Stimulated activated CD8-positive, alpha-beta memory T cell treated with anti-CD3 and anti-CD28 coated beads, Interleukin-7, amount 100 ng/mL, for 4 hours (primary cell): ENCODE results near the gene MEF2A.
"Not testable (repeated sequence)": the region's sequence is repeated elsewhere in the genome, so short reads cannot be mapped to it uniquely, and the experiment has no call there.

Experiments
- DNase-seq, 2 donors: peaks; one replicate each; pipeline ENCODE4 v3.0.0-alpha.2; 2020; ENCODE audit warnings: low read depth in 2 of 2

Gene MEF2A

DNA sequence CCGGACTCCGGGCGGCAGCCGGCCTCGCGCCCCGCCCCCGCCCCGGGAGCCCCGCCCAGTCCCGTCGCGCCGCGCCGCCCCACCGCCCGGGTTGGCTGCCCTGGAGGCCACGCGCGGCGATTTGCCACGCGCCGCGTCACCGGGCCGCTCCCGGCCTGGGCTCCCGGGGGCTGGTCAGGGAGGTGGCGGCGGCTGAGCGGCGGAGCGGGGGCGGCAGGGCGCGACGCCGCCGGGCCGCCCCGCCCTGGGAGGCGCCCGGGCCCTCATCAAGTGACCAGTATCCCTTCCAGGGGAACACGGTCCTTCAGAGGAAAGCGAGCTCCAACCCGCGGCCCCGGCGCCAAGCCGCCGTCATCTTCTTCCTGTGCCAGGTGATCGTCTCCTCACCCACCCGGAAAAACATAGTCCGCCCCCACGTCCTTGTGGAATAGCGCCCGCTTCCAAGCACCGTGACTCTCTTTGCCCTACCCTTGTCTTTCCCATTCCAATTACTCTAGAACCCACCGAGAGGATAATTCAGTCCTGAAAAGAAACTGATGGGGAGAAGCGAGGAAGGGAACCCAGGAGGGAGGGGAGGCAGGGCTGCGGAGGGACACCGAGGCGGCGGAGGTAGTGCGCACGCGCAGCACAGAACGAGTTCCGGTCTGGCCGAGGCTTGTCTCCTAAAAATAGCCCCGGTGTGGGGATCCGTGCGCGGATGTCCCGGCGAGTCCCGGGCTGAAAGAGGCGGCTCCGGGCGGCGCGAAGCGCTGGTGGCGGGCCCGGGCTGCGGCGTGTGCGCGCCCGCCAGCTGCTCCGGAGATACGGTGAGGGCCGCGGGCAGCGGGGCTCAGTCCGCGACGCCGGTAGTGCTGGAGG lies at the start of gene MEF2A:
Gene MEF2A, plus strand, starts transcription at position 686 of the 858 bp plus-strand sequence. CDS start 67,136 bp downstream, outside the sequence.
- DNase-seq: peak; percentile 81 to 88

DNA sequence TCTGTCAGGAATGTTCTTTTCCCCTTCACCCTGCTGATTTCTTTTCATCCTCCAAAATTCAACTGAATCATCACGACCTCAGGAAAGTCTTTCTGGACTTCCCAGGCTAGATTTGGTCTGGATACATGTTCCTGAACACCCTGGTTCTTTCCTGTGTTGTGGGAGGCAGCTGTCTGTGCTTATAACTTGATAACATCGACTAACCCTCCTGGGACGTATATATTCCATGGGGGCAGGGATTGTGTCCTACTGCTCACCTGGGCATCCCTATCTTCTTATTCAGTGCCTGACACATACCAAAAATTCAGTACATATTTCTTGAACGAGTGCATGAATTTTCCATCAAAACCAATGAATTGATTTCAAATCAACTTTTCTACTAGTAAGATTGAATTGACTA lies 47.6 kb upstream of the MEF2A start:
- DNase-seq: no peak

DNA sequence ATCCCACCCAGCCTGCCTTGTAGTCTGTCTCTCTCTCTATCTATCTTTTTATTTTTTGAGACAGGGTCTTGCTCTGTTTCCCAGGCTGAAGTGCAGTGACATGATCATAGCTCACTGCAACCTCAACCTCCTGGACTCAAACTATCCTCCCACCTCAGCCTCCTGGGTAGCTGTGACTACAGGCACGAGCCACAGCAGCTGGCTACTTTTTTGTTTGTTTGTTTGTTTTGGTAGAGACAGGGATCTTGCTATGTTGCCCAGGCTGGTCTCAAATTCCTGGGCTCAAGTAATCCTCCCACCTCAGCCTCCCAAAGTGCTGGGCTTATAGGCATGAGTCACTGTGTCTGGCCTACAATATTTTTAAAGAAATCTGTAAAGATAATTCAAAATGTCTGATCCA lies 46.4 kb upstream of the MEF2A start:
- DNase-seq: not testable (repeated sequence)

DNA sequence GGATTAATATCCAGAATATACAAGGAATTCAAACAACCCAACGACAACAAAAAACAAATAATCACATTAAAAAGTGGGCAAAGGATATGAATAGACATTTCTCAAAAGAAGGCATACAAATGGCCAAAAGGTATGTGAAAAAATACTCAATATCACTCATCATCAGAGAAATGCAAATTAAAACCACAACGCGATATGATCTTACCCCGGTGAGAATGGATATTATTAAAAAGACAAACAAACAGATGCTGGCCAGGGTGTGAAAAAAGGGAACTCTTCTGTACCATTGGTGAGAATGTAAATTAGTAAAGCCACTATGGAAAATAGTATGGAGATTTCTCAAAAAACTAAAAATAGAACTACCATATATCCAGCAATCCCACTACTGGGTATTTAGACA lies 43.5 kb upstream of the MEF2A start:
- DNase-seq: no peak

DNA sequence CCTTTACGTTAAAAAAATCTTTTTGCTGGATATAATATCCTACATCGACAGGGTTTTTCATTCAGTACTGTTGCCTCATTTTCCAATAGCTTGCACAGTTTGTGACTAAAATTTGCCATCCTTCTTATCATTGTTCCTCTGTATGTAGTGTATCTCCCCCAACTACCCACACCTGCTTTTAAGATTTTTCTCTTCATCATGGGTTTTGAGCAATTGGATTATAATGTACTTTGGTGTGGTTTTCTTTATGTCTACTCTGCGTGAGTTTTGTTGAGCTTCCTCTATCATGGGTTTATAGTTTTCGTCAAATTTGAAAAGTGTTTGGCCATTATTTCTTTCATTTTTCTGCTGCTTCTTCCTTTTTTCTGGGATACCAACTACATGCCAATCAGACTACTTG lies 39.6 kb upstream of the MEF2A start:
- DNase-seq: no peak

DNA sequence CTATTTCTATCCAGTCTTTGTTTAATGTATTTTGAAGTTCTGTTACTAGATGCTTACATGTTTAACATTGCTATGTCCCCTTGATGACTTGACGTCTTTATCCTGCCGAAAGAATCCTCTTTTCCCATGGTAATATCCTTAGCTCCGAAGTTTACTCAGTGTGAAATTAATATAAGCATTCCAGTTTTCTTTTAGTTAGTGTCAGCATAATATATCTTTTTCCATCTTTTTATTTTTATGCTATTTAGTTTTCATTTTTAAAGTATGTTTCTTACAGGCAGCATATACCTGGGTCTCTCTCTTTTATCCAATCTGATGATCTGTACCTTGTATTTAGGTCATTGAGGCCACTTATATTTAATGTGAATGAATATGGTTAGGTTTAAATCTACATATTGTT lies 39.1 kb upstream of the MEF2A start:
- no peak for DNase-seq

DNA sequence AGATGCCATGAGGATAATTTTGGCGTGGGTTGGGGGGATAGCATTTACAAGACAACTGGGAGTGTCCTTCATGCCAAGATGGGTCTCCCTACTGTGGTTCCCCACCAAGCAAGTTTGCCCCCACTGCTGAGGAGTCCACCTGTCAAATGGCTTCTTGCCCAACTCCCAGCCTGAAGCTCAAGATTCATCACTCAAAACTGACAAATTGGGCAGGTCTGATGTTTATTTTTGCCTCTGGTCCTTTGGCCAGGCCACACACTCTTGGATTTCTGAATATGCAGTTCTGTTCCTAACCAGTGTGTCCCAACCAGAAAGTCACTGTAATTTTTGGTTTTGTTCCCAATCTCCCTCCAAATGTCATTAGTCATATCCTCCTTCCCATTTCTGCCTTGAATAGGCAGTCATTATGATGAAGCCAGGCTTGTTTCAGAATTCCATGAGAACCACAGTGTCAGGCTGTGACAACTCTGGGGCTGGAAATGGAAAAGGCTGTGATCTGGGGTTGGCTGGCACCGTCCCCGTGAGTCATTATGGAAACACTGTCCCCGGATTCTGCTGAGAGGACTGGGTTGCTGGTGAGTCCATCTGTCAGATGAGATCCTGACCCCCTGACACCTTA lies 29.3 kb upstream of the MEF2A start:
- DNase-seq: no peak

DNA sequence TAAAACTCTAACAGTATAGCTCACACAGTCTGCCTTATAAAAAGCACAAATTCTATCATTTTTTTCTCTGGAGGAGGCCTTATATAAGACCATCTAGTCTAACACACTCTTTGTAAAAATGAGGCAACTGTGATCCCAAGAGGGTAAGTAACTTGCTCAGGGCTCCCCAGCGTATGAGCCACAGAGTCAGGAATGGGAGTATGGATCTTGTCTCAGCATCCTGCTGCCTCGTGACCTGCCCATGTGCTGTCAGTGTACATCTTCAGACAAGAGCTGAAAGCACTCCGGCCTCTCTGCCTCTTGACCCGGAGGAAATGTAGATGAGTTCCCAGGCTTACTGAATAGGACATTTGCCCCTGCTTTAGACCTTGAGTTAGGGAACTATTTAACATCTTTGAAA lies 28.4 kb upstream of the MEF2A start:
- no peak for DNase-seq

DNA sequence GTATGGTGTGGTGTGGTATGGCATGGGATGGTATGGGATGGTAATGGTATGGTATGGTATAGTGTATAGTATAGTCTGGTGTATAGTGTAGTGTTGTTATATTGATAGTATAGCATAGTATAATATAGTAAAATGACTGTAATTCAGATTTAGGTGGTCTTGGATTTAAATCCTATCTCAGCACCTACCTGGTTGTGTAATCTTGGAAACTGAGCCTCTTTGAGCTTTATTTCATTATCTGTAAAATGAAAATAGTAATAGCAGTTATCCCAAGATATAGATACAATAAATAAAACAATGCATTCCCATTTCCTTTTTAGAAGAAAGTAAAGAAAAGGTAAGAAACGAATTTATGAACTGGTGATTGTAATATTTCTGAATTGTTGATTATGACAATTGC lies 27.5 kb upstream of the MEF2A start:
- DNase-seq: no peak

DNA sequence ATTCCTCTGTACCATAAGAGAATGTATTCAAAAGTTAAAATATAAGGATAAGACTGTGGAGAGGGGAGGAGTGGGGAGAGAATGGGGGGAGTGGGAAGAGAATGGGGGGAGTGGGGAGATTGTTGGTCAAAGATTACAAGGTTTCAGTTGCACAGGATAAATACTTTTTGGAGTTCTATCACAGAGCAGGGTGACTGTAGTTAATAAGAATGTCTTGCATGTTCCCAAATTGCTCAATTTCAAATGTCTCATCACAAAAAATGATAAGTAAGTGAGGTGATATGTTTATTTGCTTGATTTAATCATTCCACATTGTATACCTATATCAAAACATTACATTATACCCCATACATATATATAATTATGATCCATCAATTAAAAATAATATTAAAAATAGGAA lies 23.0 kb upstream of the MEF2A start:
- DNase-seq: no peak

DNA sequence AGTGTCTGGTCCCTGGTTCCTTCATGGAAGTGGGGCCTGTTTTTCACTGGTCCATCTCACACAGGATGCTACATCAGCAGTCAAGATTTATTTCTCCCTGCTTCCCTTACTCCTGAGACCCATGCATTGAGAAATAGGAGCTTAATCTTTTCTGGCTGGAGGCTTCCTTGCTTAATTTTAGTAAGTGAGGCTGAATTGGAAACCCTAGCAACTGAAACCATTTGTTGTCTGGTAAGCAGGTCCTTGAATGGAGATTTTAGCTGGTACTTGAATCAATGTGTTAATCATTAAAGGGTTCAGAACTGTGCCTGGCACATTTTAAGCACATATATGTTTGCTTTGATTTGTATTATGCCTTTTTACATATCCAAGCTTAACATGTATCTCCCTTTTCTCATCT lies 20.2 kb upstream of the MEF2A start:
- DNase-seq: no peak

DNA sequence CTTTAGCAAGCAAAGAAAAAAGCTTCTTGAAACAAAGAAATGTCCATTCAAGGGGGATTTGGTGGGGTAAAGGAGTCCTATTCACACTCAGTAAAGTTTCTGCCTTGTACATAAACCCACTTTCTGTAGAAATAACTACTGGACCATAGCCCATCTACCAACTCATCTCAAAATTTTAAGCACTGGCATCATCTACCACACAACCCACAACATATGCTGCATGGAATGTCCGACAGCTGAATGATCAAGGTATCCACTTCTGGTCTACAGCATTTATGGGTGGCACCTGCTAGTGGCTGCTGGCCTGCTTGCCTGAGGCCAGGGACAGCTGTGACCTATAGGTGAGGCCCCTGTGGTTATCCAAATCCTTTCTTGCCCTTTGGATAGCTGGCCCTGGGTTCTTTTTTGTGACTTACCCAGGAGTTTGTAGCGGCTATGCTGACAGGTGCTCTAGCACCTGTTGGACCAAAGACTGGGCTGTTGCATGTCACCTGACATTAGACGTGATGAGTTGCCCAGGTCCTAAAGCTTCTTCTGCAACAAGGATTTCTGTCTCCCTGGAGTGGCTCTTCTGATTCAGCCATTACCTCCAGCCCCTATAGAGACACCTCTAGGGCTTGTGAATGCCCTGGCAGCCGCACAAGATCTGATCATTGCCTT lies 19.2 kb upstream of the MEF2A start:
- no peak for DNase-seq

DNA sequence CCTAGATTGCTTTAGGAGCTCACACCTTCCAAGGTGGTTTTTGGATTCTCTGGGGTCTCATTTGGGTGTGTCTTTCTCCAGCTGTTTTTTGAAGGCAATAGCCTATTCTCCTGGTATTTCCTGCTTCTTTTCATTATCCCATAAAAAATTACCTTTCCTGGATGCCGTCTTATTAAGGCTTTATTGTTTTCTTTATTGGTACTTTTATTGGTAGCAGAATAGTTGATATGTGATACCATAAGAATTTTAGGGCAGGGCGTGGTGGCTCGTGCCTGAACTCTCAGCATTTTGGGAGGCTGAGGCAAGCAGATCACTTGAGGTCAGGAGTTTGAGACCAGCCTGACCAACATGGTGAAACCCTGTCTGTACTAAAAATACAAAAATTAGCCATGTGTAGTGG lies 18.3 kb upstream of the MEF2A start:
- DNase-seq: no peak

DNA sequence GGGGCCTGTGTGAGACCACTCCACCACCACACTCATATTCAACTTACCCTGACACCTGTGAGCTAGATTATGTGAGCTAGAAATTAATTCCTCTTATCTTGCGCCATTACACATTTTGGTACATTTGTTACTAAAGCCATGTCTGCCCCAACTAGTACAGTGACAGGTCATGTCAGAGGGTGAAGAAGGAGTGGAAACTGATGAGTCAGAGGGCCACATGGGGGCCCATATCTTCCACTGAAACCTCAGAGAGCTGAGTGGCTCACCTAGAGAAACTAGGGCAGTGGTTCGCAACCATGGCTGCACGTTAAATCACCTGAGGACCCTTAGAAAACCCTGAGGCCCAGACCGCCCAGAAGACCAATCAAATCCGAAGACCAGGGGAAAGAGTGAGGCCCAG lies 15.7 kb upstream of the MEF2A start:
- DNase-seq: no peak

DNA sequence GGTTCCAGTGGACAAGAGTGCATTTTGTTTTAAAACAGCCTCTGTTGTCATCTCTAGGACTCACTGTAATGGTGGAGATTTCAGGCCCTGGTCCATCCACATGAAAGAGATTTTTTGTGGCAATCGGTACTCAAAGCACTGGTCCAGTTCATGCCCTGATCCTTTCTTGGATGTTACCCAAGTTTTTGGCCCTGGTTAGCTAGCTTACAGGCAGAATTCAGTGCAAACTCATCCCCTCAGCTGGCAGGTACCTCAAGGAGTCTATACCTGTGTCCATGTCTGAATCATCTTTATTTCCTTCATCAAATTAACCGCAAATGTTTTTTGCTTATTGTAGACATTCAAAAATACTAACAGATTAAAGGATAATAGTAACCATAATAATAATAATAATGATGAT lies 13.7 kb upstream of the MEF2A start:
- DNase-seq: no peak

DNA sequence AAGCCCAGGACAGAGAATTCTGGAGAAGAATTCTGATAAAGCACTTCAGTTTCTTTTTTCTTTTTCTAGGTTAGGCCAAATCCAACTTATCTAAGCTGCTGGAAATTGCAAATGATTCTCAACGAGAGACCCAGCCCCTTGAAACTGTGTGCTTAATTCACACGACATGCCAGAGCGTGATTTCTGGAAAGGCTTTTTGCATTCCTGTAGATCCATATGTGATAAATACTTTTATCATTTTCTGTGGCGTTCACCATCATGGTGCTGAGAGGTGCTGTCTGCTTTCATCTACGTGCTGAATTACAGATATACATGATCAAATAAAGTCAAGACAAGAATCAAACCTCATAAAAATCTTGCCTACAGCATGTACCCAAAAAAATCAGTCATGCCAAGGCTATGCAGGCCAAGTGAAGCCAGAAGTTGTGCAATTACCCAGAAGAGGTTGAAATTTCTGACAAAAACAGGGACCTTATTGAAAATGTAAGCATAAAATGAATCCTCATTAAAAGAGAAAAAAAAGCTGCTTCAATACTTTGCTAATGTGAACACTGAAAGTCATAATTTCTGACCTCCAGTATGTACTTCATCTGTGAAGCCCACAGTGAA lies 10.8 kb upstream of the MEF2A start:
- no peak for DNase-seq

DNA sequence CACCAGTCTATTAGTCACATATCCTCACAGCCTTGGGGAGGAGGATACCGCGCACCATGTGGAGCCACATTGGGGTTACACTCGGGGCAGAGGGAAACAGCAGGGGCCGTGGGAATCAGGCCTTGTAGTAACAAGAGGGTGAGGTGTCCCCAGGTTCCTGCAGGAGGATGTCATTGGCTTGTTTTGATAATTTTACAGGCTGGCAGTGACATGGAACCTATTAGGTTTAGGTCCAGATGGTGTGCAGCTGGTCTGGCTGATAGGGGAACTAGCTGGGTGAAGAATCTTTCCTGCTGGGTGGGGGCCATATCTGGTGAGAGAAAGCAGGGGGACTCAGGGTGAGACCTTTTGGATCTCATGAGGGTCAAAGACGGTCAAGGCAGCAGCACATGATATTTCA lies 9.8 kb upstream of the MEF2A start:
- DNase-seq: no peak

DNA sequence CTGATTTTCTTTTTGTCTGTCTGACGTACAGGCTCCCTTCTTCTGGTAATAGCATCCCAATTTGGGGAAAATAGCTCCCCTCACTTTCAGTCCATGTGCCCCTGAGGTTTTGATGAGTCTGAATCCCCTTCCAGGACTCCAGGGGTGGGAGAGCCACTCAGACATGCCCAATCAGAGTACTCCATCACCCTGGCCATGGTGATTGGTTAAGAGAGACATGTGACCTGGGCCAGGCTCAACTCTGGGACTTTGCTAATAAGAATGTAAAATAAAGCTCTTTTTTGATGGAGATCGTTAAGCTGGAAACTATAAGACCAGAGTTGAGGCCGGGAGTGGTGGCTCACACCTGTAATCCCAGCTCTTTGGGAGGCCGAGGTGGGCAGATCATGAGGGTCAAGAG lies 9.2 kb upstream of the MEF2A start:
- DNase-seq: no peak

DNA sequence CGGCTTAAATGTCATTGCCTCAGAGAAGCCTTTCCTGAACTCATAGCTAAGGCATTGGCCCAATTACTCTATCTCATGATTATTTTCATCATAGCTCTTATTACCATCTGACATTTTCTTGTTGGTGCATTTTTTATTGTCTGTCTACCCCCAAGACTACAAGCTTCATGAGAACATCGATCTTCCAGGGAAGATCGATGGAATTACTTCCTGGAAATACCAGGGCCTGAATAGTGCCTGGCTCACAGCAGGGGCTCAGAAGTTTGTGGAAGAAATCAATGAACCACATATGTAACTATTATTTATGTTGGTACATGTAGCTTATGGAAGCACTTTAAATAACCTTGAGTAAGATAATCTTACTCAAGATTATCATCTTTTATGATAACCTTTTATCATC lies 7.7 kb upstream of the MEF2A start:
- no peak for DNase-seq

DNA sequence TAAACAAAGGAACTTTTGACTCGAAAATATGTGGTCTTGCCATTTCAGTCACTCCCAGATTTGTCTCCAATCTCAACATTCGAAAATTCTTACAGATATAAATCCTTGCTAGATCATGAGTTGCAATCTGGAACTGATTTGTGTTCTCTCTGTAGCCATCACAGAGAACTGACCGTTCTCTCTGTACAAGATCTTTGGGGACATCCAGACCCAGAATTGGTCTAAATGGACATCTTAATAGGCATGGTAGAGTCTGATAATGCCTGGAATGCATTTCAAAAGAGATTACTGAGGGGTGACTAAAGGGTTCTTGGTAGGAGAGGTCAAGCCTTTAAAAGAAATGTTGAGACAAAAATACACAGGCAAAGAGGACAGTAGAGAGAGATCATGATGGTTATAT lies 7.2 kb upstream of the MEF2A start:
- no peak for DNase-seq

DNA sequence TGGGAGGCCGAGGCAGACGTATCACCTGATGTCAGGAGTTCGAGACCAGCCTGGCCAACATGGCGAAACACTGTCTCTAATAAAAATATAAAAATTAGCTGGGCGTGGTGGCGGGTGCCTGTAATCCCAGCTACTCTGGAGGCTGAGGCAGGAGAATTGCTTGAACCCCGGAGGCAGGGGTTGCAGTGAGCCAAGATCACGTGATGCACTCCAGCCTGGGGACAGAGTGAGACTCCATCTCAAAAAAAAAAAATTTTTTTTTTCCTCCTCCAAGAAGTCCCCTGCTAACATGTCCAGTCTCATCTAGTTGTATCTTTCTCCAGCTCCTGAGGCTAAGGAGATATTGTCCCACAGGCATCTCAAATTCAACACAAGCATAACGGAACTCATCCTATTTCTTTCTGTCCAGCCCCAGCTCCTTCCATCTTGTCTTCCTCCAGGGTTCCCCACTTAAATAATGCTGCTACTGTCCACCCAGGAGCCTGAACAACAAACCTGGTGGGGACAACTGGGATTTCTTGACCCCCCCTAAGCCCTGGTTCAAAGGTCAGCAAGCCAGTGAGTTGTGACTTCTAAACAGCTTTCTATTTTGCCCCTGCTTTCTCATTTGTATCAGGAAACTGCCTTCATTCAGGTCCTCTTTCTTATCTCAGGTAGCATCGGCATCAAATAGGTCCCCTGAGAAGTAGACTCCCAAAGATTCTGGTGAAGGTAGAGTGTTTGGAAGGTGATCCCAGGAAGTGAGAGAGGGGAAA lies 4.1 kb upstream of the MEF2A start:
- DNase-seq: no peak

DNA sequence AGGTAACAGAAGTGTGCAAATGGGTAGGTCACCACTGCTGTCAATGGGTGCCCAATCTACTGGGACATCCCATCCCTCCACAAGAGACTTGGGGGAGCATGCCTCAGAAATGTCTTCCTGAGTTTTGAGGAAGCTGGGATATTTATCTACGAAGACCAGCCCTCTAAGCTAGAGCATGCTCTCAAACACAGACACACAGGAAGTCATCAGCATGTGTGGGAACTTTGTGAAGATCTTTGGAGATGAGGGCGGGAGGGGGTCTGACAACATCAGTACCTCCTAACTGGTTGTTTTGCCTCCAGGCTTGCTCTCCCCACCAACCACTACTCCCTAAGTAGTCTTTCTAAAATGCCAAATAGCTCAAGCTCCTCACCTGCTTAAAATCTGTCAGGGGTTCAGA lies 3.5 kb upstream of the MEF2A start:
- no peak for DNase-seq
